Panc1 (cell line): Measurements from ENCODE around the gene KIAA1671. TPM values are rescaled to one million over a fixed set of nuclear protein-coding genes. Genes with fewer than 3 reads are reported as not detected.

Experiments used
- ATAC-seq: fragments of 200-7000 bp; cut with Tn5 transposase; 2 replicates; pipeline ENCODE4 v1.9.1; 2020; ENCODE audit warnings: mild to moderate bottlenecking, moderate library complexity
- BruUV-seq: library from RNA; stranded (reverse); fragments of 400-500 nt; replicated peaks from 2 replicates; lab custom pipeline; 2021; lab: Mats Ljungman, UMichigan
- CTCF ChIA-PET: fragments of 300-600 bp; sonication (Branson Sonifier 250); formaldehyde crosslinking; loops from one replicate; lab custom pipeline; 2022; ENCODE audit warnings: antibody characterized with exemption; lab: Charles Lee
- POLR2A ChIA-PET: fragments of 300-600 bp; sonication (Branson Sonifier 250); formaldehyde crosslinking; loops from one replicate; lab custom pipeline; 2022; ENCODE audit warnings: antibody characterized with exemption; lab: Charles Lee
- DNase-seq: peaks from one replicate; pipeline ENCODE4 v3.0.0-alpha.2; 2010; ENCODE audit warnings: low read depth, low spot score
- H3K27ac ChIP-seq: 2 replicates; pipeline ENCODE4 v1.5.1; 2011; ENCODE audit warnings: mild to moderate bottlenecking, low read length, inconsistent platforms
- H3K27me3 ChIP-seq: fragments of 200-500 bp; sonication (Bioruptor generic); 2 replicates; pipeline ENCODE4 v1.6.0; 2014; ENCODE audit warnings: low read length, inconsistent platforms; ENCODE audit not compliant: control insufficient read depth, insufficient read depth
- H3K36me3 ChIP-seq: fragments of 200-500 bp; sonication (Bioruptor generic); 2 replicates; pipeline ENCODE4 v1.5.1; 2014; ENCODE audit warnings: inconsistent platforms, mild to moderate bottlenecking, low read length, moderate library complexity; ENCODE audit not compliant: control insufficient read depth, insufficient read depth
- H3K4me1 ChIP-seq: 2 replicates; pipeline ENCODE4 v1.5.1; 2011; ENCODE audit warnings: inconsistent platforms, mild to moderate bottlenecking, low read length, moderate library complexity; ENCODE audit not compliant: control insufficient read depth, insufficient read depth
- H3K4me3 ChIP-seq, 2 experiments: 2 replicates each; pipeline ENCODE4 v1.5.1; 2011 to 2012; ENCODE audit warnings: low read depth in 2 of 2, low read length in 2 of 2, mild to moderate bottlenecking in 2 of 2, inconsistent platforms in 1 of 2, moderate library complexity in 1 of 2
- H3K9me3 ChIP-seq: fragments of 200-500 bp; sonication (Bioruptor generic); 2 replicates; pipeline ENCODE4 v1.5.1; 2014; ENCODE audit warnings: low read depth, mild to moderate bottlenecking, inconsistent platforms, low read length, moderate library complexity; ENCODE audit not compliant: control insufficient read depth, insufficient read depth
- CTCF ChIP-seq: fragments of 450-650 bp; IDR thresholded peaks from 2 replicates; pipeline ENCODE4 v1.5.1; 2017; ENCODE audit warnings: mild to moderate bottlenecking
- POLR2AphosphoS5 ChIP-seq: IDR thresholded peaks from 2 replicates; pipeline ENCODE4 v1.6.1; 2012; ENCODE audit warnings: mild to moderate bottlenecking, low read depth, low read length, moderate library complexity
- REST ChIP-seq, 2 experiments: IDR thresholded peaks; 2 replicates each; pipeline ENCODE4 v1.6.1; 2011 to 2012; ENCODE audit warnings: low read depth in 2 of 2, control low read depth in 1 of 2, low read length in 1 of 2, mild to moderate bottlenecking in 1 of 2, moderate library complexity in 1 of 2; ENCODE audit not compliant: insufficient read depth in 1 of 2
- SIN3A ChIP-seq: IDR thresholded peaks from 2 replicates; pipeline ENCODE4 v1.6.1; 2012; ENCODE audit warnings: low read depth, mild to moderate bottlenecking, low read length, moderate library complexity, borderline replicate concordance; ENCODE audit not compliant: insufficient read depth
- TCF7L2 ChIP-seq: IDR thresholded peaks from 2 replicates; pipeline ENCODE4 v1.6.1; 2011; ENCODE audit warnings: mild to moderate bottlenecking, low read depth, low read length, inconsistent platforms
- in situ Hi-C: cut with HindIII; loops from 2 replicates; pipeline ENCODE4 v1.10.0; 2016; ENCODE audit warnings: low sequenced_read_pairs, low pct_unique_long_range_greater_than_20kb
- intact Hi-C: fragments of 100-400 bp; cut with micrococcal nuclease; formaldehyde crosslinking; loops from one replicate; pipeline ENCODE4 v1.10.0; 2022; ENCODE audit not compliant: unreplicated experiment
- total RNA-seq: library from RNA; stranded (reverse); gene quantifications from one replicate; pipeline ENCODE4 v1.2.1, GENCODE V29; 2021; ENCODE audit not compliant: unreplicated experiment

KIAA1671 gene
- total RNA-seq, 1 experiment from 2014 or later: 48.1 TPM

- Histone ChIP-seq H3K9me3 (no peaks in the 10 kb centered on the region), H3K27ac (no peak overlapping the region), H3K36me3 (no peaks in the 10 kb centered on the region), H3K4me1 (peaks cover 17% of the 10 kb centered on the region), H3K4me3 (no peak overlapping the region), H3K27me3 (no peaks in the 10 kb centered on the region)
- BruUV-seq: no TSS peak
- TF ChIP-seq REST (IDR thresholded peaks at IDR 0.05; ENCODE audit: insufficient read depth in 1 of 2, low read depth in 2 of 2, low read length in 1 of 2) (no peak), CTCF (no peak), SIN3A (no peak), TCF7L2 (no peak), POLR2AphosphoS5 (no peak)
- ChIA-PET POLR2A (no interaction called here), CTCF (no interaction called here)
- ATAC-seq (no peak), DNase-seq (no peak)
- intact Hi-C loops (no loop called here), in situ Hi-C loops (no loop called here)
These were observed 60.2 kb downstream of the KIAA1671 start for GRCh38 chr22:25012741-25013143.

- H3K4me3 ChIP-seq: no peak overlapping the region
- no peak for TF ChIP-seq CTCF
- no peak for TF ChIP-seq TCF7L2
- TF ChIP-seq SIN3A: no peak
- no peak for TF ChIP-seq POLR2AphosphoS5
- no peak for TF ChIP-seq REST (IDR thresholded peaks at IDR 0.05; ENCODE audit: insufficient read depth in 1 of 2, low read depth in 2 of 2, low read length in 1 of 2)
- no TSS peak for BruUV-seq
- no peaks in the 10 kb centered on the region for H3K27me3 ChIP-seq
- no peak overlapping the region for H3K27ac ChIP-seq
- H3K36me3 ChIP-seq: no peaks in the 10 kb centered on the region
- in situ Hi-C loops: no loop called here
- intact Hi-C loops: no loop called here
- no peaks in the 10 kb centered on the region for H3K9me3 ChIP-seq
- peak; percentile 51; the same call in 1 of the 2 replicates for ATAC-seq
- no peak for DNase-seq
- ChIA-PET POLR2A (no interaction called here), CTCF (interaction anchor here (0.6 kb wide), 1 partner anchor 72 kb away, joined by 9 read pairs; no protein-coding TSS in a partner anchor)
- H3K4me1 ChIP-seq: peaks cover 16% of the 10 kb centered on the region
These were observed 61.1 kb downstream of the KIAA1671 start for GRCh38 chr22:25013607-25014006.
